ENCODE data around the gene DGCR2.

DNA sequence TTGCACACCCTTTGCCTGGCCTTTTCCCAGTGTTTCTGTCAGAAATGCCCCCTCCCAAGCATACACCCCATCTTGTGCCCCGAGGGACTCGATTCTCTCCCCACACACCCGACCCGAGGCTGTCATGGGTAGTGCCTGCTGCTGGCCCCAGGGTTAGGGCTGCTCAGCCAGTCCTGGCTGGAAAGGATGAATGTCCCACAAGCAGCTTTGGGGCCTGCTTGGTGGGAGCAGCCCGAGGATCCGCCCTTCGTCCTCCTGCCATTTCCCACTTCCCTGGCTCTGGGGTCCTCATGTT, 131.1 kb downstream of the DGCR2 start:
- TF ChIP-seq CTCF (IDR thresholded peaks at IDR 0.05) = no peak
- no peak for TF ChIP-seq POLR2AphosphoS5 (IDR thresholded peaks at IDR 0.05)
